ENCODE results near the gene CRTC3. TPM values are rescaled to one million over a fixed set of nuclear protein-coding genes. Genes with fewer than 3 reads are reported as not detected.
A peak's percentile ranks its signal among the peaks of the same experiment; 100 is the strongest.
"Not testable (repeated sequence)": the region's sequence is repeated elsewhere in the genome, so short reads cannot be mapped to it uniquely, and the experiment has no call there.

CRTC3 gene
- total RNA-seq, 2 donors from 2014 or later: 44.1 to 69.4 TPM

- Mint-ChIP-seq H3K27me3 (no peaks in the 10 kb centered on the region), H3K4me3 (no peak overlapping the region), H3K36me3 (peaks cover 18% of the 10 kb centered on the region), H3K27ac (peak overlapping the region in 1 of 2 donors; percentile 55), H3K4me1 (ENCODE audit: low read depth in 2 of 2) (peaks cover 0 to 7% of the 10 kb centered on the region in 2 donors), H3K9me3 (no peaks in the 10 kb centered on the region)
- no peak for DNase-seq (ENCODE audit: low spot score)
- ATAC-seq: no peak
These were observed 88.8 kb downstream of the CRTC3 start for GRCh38 chr15:90618330-90619125.

- H3K27me3 Mint-ChIP-seq: no peaks in the 10 kb centered on the region
- H3K36me3 Mint-ChIP-seq: peaks cover 18% of the 10 kb centered on the region
- peaks cover 0 to 7% of the 10 kb centered on the region in 2 donors for H3K4me1 Mint-ChIP-seq (ENCODE audit: low read depth in 2 of 2)
- ATAC-seq: no peak
- no peak overlapping the region for H3K4me3 Mint-ChIP-seq
- no peaks in the 10 kb centered on the region for H3K9me3 Mint-ChIP-seq
- peak overlapping the region in 1 of 2 donors; percentile 58 for H3K27ac Mint-ChIP-seq
- DNase-seq (ENCODE audit: low spot score): no peak
These were observed 89.7 kb downstream of the CRTC3 start for GRCh38 chr15:90619468-90619867.

- Mint-ChIP-seq H3K27me3 (no peaks in the 10 kb centered on the region), H3K36me3 (peaks cover 18% of the 10 kb centered on the region), H3K4me1 (ENCODE audit: low read depth in 2 of 2) (peaks cover 0 to 7% of the 10 kb centered on the region in 2 donors), H3K27ac (peak overlapping the region in 1 of 2 donors; percentile 58), H3K9me3 (no peaks in the 10 kb centered on the region), H3K4me3 (no peak overlapping the region)
- ATAC-seq (no peak), DNase-seq (ENCODE audit: low spot score) (no peak)
These were observed 90.2 kb downstream of the CRTC3 start for GRCh38 chr15:90619939-90620338.

- Mint-ChIP-seq H3K36me3 (peaks cover 18% of the 10 kb centered on the region), H3K4me3 (no peak overlapping the region), H3K9me3 (no peaks in the 10 kb centered on the region), H3K27me3 (no peaks in the 10 kb centered on the region), H3K4me1 (ENCODE audit: low read depth in 2 of 2) (peaks cover 0 to 7% of the 10 kb centered on the region in 2 donors), H3K27ac (peak overlapping the region in 1 of 2 donors; percentile 58)
- DNase-seq (ENCODE audit: low spot score) (no peak), ATAC-seq (no peak)
These were observed 90.8 kb downstream of the CRTC3 start for GRCh38 chr15:90620379-90621067.

- DNase-seq (ENCODE audit: low spot score) (no peak), ATAC-seq (no peak)
- Mint-ChIP-seq H3K4me3 (no peak overlapping the region), H3K4me1 (ENCODE audit: low read depth in 2 of 2) (no peaks in the 10 kb centered on the region), H3K27ac (no peak overlapping the region), H3K9me3 (no peaks in the 10 kb centered on the region), H3K27me3 (no peaks in the 10 kb centered on the region), H3K36me3 (peaks cover 4% of the 10 kb centered on the region)
These were observed 94.1 kb downstream of the CRTC3 start for GRCh38 chr15:90623854-90624253.

GRCh38 chr15:90624278-90624981, 94.7 kb downstream of the CRTC3 start:
- H3K27ac Mint-ChIP-seq: no peak overlapping the region
- no peaks in the 10 kb centered on the region for H3K9me3 Mint-ChIP-seq
- no peak for DNase-seq (ENCODE audit: low spot score)

GRCh38 chr15:90625037-90625436, 95.3 kb downstream of the CRTC3 start:
- Mint-ChIP-seq H3K4me3 (no peak overlapping the region), H3K27me3 (no peaks in the 10 kb centered on the region), H3K27ac (no peak overlapping the region), H3K9me3 (no peaks in the 10 kb centered on the region), H3K4me1 (ENCODE audit: low read depth in 2 of 2) (no peaks in the 10 kb centered on the region), H3K36me3 (peaks cover 11% of the 10 kb centered on the region)
- no peak for ATAC-seq
- no peak for DNase-seq (ENCODE audit: low spot score)

More at GRCh38 chr15:90624278-90624981, 94.7 kb downstream of the CRTC3 start:
- Mint-ChIP-seq H3K36me3 (peaks cover 9% of the 10 kb centered on the region), H3K27me3 (no peaks in the 10 kb centered on the region), H3K4me3 (no peak overlapping the region), H3K4me1 (ENCODE audit: low read depth in 2 of 2) (no peaks in the 10 kb centered on the region)
- ATAC-seq: no peak

GRCh38 chr15:90629217-90629616, 99.5 kb downstream of the CRTC3 start:
- no peak overlapping the region for H3K4me3 Mint-ChIP-seq
- no peak for DNase-seq (ENCODE audit: low spot score)
- no peak overlapping the region for H3K27ac Mint-ChIP-seq
- peaks cover 4 to 6% of the 10 kb centered on the region in 2 donors for H3K4me1 Mint-ChIP-seq (ENCODE audit: low read depth in 2 of 2)
- H3K27me3 Mint-ChIP-seq: no peaks in the 10 kb centered on the region
- ATAC-seq: no peak
- peaks cover 17% of the 10 kb centered on the region for H3K36me3 Mint-ChIP-seq
- no peaks in the 10 kb centered on the region for H3K9me3 Mint-ChIP-seq

- Mint-ChIP-seq H3K4me3 (peak overlapping the region; percentile 36), H3K4me1 (ENCODE audit: low read depth in 2 of 2) (peaks cover 4 to 6% of the 10 kb centered on the region in 2 donors), H3K36me3 (peaks cover 24% of the 10 kb centered on the region), H3K9me3 (no peaks in the 10 kb centered on the region), H3K27me3 (no peaks in the 10 kb centered on the region), H3K27ac (peak overlapping the region in 1 of 2 donors; percentile 33)
- ATAC-seq: no peak
- DNase-seq (ENCODE audit: low spot score): no peak
These were observed 103.6 kb downstream of the CRTC3 start for GRCh38 chr15:90633360-90633759.

- H3K27me3 Mint-ChIP-seq; H3K4me3 Mint-ChIP-seq; DNase-seq (ENCODE audit: low spot score); H3K27ac Mint-ChIP-seq; H3K9me3 Mint-ChIP-seq; H3K4me1 Mint-ChIP-seq (ENCODE audit: low read depth in 2 of 2); ATAC-seq: not testable (repeated sequence)
- H3K36me3 Mint-ChIP-seq: peaks cover 18% of the 10 kb centered on the region
These were observed 107.3 kb downstream of the CRTC3 start for GRCh38 chr15:90636993-90637392.

- Mint-ChIP-seq H3K36me3 (peaks cover 18% of the 10 kb centered on the region), H3K4me1 (ENCODE audit: low read depth in 2 of 2) (peaks cover 4 to 6% of the 10 kb centered on the region in 2 donors), H3K9me3 (no peaks in the 10 kb centered on the region), H3K27ac (peak overlapping the region in 1 of 2 donors; percentile 36), H3K27me3 (no peaks in the 10 kb centered on the region), H3K4me3 (no peak overlapping the region)
- ATAC-seq: no peak
- DNase-seq (ENCODE audit: low spot score): no peak
These were observed 108.0 kb downstream of the CRTC3 start for GRCh38 chr15:90637693-90638092.

GRCh38 chr15:90638201-90638691, 108.5 kb downstream of the CRTC3 start:
- peaks cover 18% of the 10 kb centered on the region for H3K36me3 Mint-ChIP-seq
- DNase-seq (ENCODE audit: low spot score): no peak
- H3K4me1 Mint-ChIP-seq (ENCODE audit: low read depth in 2 of 2): peaks cover 4 to 6% of the 10 kb centered on the region in 2 donors

GRCh38 chr15:90638963-90639362, 109.2 kb downstream of the CRTC3 start:
- no peak for ATAC-seq
- Mint-ChIP-seq H3K9me3 (no peaks in the 10 kb centered on the region), H3K36me3 (peaks cover 12% of the 10 kb centered on the region), H3K27ac (no peak overlapping the region), H3K4me3 (no peak overlapping the region), H3K4me1 (ENCODE audit: low read depth in 2 of 2) (peaks cover 0 to 1% of the 10 kb centered on the region in 2 donors), H3K27me3 (no peaks in the 10 kb centered on the region)
- DNase-seq (ENCODE audit: low spot score): no peak

More at GRCh38 chr15:90638201-90638691, 108.5 kb downstream of the CRTC3 start:
- no peak overlapping the region for H3K4me3 Mint-ChIP-seq
- ATAC-seq: no peak
- no peaks in the 10 kb centered on the region for H3K9me3 Mint-ChIP-seq
- no peaks in the 10 kb centered on the region for H3K27me3 Mint-ChIP-seq
- H3K27ac Mint-ChIP-seq: peak overlapping the region in 1 of 2 donors; percentile 36
